Upper lobe of left lung (tissue), 6 donors: ENCODE data around the gene HSD17B4. TPM values are rescaled to one million over a fixed set of nuclear protein-coding genes. Genes with fewer than 3 reads are reported as not detected.

ENCODE experiments used
- ATAC-seq, 2 donors: fragments of 200-7000 bp; cut with Tn5 transposase; one replicate each; pipeline ENCODE4 v1.9.1; 2022; ENCODE audit warnings: mild to moderate bottlenecking in 2 of 2, moderate library complexity in 2 of 2; ENCODE audit not compliant: low FRiP score in 2 of 2
- DNase-seq, 2 donors: peaks; one replicate each; pipeline ENCODE4 v3.0.0-alpha.2; 2019 to 2020
- H3K27ac ChIP-seq, 4 donors: fragments of 200-600 bp; sonication (generic); one replicate each; pipeline ENCODE4 v1.5.1; 2016 to 2019
- H3K27me3 ChIP-seq, 4 donors: fragments of 200-600 bp; sonication (generic); one replicate each; pipeline ENCODE4 v1.5.1; 2017 to 2019
- H3K36me3 ChIP-seq, 4 donors: fragments of 200-600 bp; sonication (generic); one replicate each; pipeline ENCODE4 v1.5.1; 2016 to 2019
- H3K4me1 ChIP-seq, 4 donors: fragments of 200-600 bp; sonication (generic); one replicate each; pipeline ENCODE4 v1.5.1; 2018 to 2019
- H3K4me3 ChIP-seq, 4 donors: fragments of 200-600 bp; sonication (generic); one replicate each; pipeline ENCODE4 v1.5.1; 2017 to 2019; ENCODE audit warnings: mild to moderate bottlenecking in 2 of 4, moderate library complexity in 1 of 4
- H3K9me3 ChIP-seq, 4 donors: fragments of 200-600 bp; sonication (generic); one replicate each; pipeline ENCODE4 v1.5.1; 2018 to 2019
- CTCF ChIP-seq, 6 experiments: fragments of 450-650 bp in 4 of 6; fragments of 200-600 bp in 2 of 6; sonication (generic) in 2 of 6; IDR thresholded peaks; one replicate each; pipeline ENCODE4 v1.5.1; 2016 to 2019; ENCODE audit warnings: antibody characterized with exemption in 6 of 6
- EP300 ChIP-seq, 4 donors: sonication (generic); formaldehyde crosslinking; IDR thresholded peaks; one replicate each; pipeline ENCODE4 v1.5.1; 2017; ENCODE audit warnings: antibody characterized with exemption in 4 of 4, control low read depth in 2 of 4
- POLR2A ChIP-seq, 4 donors: fragments of 450-650 bp; IDR thresholded peaks; one replicate each; pipeline ENCODE4 v1.5.1; 2016 to 2017; ENCODE audit warnings: antibody characterized with exemption in 4 of 4, mild to moderate bottlenecking in 2 of 4
- POLR2AphosphoS5 ChIP-seq, 2 donors: sonication (generic); formaldehyde crosslinking; IDR thresholded peaks; one replicate each; pipeline ENCODE4 v1.5.1; 2017; ENCODE audit warnings: antibody characterized with exemption in 2 of 2
- WGBS, 2 donors: methylation state at CpG; one replicate each; pipeline ENCODE4 v1.1.5; 2017 to 2018; 5-methylcytosine and 5-hydroxymethylcytosine counted together
- total RNA-seq, 6 donors: library from RNA; depleted of rRNA in 4 of 6; stranded (reverse); fragments of >200 nt in 4 of 6; gene quantifications; one replicate each; pipeline versions ENCODE4 v1.1.0 to v1.2.1, GENCODE V29; 2016 to 2021
- donor health status: DM: no; HTN: no; CAD: no; lungs with moderate emphysema.
- donor health status: DM: no; HTN: yes; CAD: no; lungs with severe emphysema.

The HSD17B4 gene
- total RNA-seq, 6 donors from 2014 or later: 240 to 430 (median 355) TPM

GRCh38 chr5:119522841-119523240 lies 70.5 kb downstream of the HSD17B4 start:
- TF ChIP-seq EP300 (IDR thresholded peaks at IDR 0.05): no peak
- no peak for TF ChIP-seq CTCF (IDR thresholded peaks at IDR 0.05)
- TF ChIP-seq POLR2AphosphoS5 (IDR thresholded peaks at IDR 0.05): no peak
- no peak for TF ChIP-seq POLR2A (IDR thresholded peaks at IDR 0.05)
- Histone ChIP-seq H3K27me3 (no peaks in the 10 kb centered on the region), H3K36me3 (peaks cover 10 to 56% (median 24%) of the 10 kb centered on the region in 4 donors), H3K4me1 (no peaks in the 10 kb centered on the region), H3K9me3 (no peaks in the 10 kb centered on the region), H3K27ac (no peak overlapping the region), H3K4me3 (no peak overlapping the region)
- ATAC-seq (no peak), DNase-seq (no peak)
- WGBS, 2 donors: 84 to 86% methylated on average over 1 of the region's 1 CpG

GRCh38 chr5:119524485-119524884 lies 72.2 kb downstream of the HSD17B4 start:
- ATAC-seq: no peak
- no peak overlapping the region for H3K27ac ChIP-seq
- no peak for TF ChIP-seq CTCF (IDR thresholded peaks at IDR 0.05)
- TF ChIP-seq POLR2A (IDR thresholded peaks at IDR 0.05): no peak
- TF ChIP-seq POLR2AphosphoS5 (IDR thresholded peaks at IDR 0.05): no peak
- no peak overlapping the region for H3K4me3 ChIP-seq
- no peaks in the 10 kb centered on the region for H3K27me3 ChIP-seq
- 76 to 81% methylated on average over 3 of the region's 3 CpGs for WGBS, 2 donors
- no peaks in the 10 kb centered on the region for H3K9me3 ChIP-seq
- no peak for DNase-seq
- H3K36me3 ChIP-seq: peaks cover 3 to 54% (median 10%) of the 10 kb centered on the region in 4 donors
- H3K4me1 ChIP-seq: no peaks in the 10 kb centered on the region

- Histone ChIP-seq H3K4me1 (no peaks in the 10 kb centered on the region), H3K9me3 (no peaks in the 10 kb centered on the region), H3K27me3 (no peaks in the 10 kb centered on the region), H3K27ac (no peak overlapping the region), H3K36me3 (peaks cover 5 to 73% (median 20%) of the 10 kb centered on the region in 4 donors), H3K4me3 (no peak overlapping the region)
- TF ChIP-seq POLR2AphosphoS5 (IDR thresholded peaks at IDR 0.05): no peak
- TF ChIP-seq POLR2A (IDR thresholded peaks at IDR 0.05): no peak
- no peak for TF ChIP-seq CTCF (IDR thresholded peaks at IDR 0.05)
- no peak for TF ChIP-seq EP300 (IDR thresholded peaks at IDR 0.05)
- 97 to 100% methylated on average over 1 of the region's 1 CpG for WGBS, 2 donors
- ATAC-seq (no peak), DNase-seq (no peak)
These were observed 75.1 kb downstream of the HSD17B4 start for GRCh38 chr5:119527351-119527750.

- no peak for DNase-seq
- WGBS, 2 donors: 69 to 81% methylated on average over 2 of the region's 2 CpGs
- Histone ChIP-seq H3K36me3 (peaks cover 5 to 78% (median 20%) of the 10 kb centered on the region in 4 donors), H3K4me3 (no peak overlapping the region), H3K27ac (no peak overlapping the region), H3K27me3 (no peaks in the 10 kb centered on the region), H3K9me3 (no peaks in the 10 kb centered on the region), H3K4me1 (no peaks in the 10 kb centered on the region)
- TF ChIP-seq POLR2A (IDR thresholded peaks at IDR 0.05): no peak
- TF ChIP-seq CTCF (IDR thresholded peaks at IDR 0.05): no peak
- TF ChIP-seq POLR2AphosphoS5 (IDR thresholded peaks at IDR 0.05): no peak
- TF ChIP-seq EP300 (IDR thresholded peaks at IDR 0.05): no peak
- ATAC-seq: no peak
These were observed 77.5 kb downstream of the HSD17B4 start for GRCh38 chr5:119529811-119530210.

GRCh38 chr5:119532637-119533036 lies 80.3 kb downstream of the HSD17B4 start:
- WGBS, 2 donors: 73 to 80% methylated on average over 3 of the region's 3 CpGs
- H3K36me3 ChIP-seq: peaks cover 8 to 67% (median 12%) of the 10 kb centered on the region in 4 donors

More at GRCh38 chr5:119532637-119533036, 80.3 kb downstream of the HSD17B4 start:
- H3K4me3 ChIP-seq: no peak overlapping the region
- H3K4me1 ChIP-seq: no peaks in the 10 kb centered on the region
- no peak overlapping the region for H3K27ac ChIP-seq
- H3K27me3 ChIP-seq: no peaks in the 10 kb centered on the region
- no peaks in the 10 kb centered on the region for H3K9me3 ChIP-seq
- TF ChIP-seq EP300 (IDR thresholded peaks at IDR 0.05) (no peak), POLR2A (IDR thresholded peaks at IDR 0.05) (no peak), POLR2AphosphoS5 (IDR thresholded peaks at IDR 0.05) (no peak), CTCF (IDR thresholded peaks at IDR 0.05) (no peak)
- DNase-seq (no peak), ATAC-seq (no peak)
